Hematopoietic multipotent progenitor cell treated with erythropoietin and hydrocortisone succinate and interleukin-3 and kit ligand, for 15 days (in vitro differentiated cells): ENCODE results near the gene SEPTIN5.

ENCODE experiments used
- DNase-seq: peaks from one replicate; pipeline ENCODE4 v3.0.0-alpha.2; 2015; ENCODE audit warnings: low spot score

The SEPTIN5 gene

DNA sequence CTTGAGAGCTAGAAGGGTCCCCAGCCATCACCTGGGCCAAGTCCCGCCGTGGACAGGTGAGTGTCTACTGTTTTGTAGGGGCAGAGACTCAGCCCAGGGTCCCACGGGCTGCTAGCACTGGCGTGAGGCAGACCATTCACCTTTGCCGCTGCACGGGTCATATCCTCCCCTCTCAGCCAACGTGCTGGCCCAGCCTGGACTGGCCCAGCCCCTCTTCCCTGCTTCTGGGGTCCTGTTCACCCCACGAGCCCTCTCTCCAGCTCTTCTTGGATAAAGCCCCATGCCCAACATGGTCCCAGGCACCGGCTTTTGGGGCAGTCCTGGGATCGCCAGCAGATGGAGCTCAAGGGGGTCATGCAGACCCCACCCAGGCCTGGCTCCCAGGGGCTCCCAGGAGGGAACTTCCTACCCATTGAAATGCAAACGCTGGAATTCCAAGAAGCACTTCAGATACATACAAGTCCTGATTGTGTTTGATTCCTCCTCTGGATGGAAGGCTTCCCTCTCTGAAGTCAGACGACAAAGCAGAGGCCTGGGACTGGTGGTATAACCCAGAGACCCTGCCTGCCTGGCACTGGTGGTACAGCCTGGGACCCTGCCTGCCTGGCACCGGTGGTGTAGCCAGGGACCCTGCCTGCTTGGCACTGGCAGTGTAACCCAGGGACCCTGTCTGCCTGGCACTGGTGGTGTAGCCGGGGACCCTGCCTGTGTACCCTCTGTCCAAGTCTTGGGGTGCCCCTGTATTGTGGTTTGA, 8.9 kb upstream of the SEPTIN5 start:
- no peak for DNase-seq

GRCh38 chr22:19706661-19707151, 7.6 kb upstream of the SEPTIN5 start:
- DNase-seq: no peak

GRCh38 chr22:19707347-19708290, 6.7 kb upstream of the SEPTIN5 start:
- DNase-seq: no peak

DNA sequence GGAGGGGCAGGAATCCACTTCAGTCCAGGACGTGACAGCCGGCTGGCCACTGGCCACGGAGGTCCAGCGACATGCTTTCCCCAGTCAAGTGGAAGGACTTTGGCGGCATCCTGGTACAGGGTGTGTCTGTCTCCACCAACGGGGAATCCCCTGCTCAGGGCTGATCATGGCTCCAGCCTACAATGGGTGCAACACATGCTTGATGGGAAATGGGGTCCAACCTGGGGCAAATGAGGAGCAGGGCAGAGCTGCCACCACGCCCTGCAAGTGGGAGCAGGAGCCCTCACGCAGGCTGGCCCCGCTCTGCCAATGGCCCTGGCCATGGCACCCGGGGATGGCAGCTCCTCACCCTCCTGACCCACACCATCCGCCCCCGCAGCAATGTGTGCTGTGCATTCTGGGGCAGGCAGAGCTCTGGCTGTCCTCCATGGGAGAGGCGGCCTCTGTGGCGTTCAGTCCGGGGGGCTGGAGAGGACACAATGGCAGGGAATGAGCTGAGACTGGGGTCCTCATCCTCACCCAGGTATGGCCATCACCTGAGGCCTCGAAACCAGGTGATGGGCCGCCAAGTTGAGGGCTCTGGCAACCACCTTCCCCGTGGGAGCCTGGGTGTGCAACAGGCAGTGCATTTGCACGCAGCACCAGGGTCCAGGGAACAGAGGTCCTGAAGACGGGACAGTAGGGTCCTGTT, 5.8 kb upstream of the SEPTIN5 start:
- no peak for DNase-seq

DNA sequence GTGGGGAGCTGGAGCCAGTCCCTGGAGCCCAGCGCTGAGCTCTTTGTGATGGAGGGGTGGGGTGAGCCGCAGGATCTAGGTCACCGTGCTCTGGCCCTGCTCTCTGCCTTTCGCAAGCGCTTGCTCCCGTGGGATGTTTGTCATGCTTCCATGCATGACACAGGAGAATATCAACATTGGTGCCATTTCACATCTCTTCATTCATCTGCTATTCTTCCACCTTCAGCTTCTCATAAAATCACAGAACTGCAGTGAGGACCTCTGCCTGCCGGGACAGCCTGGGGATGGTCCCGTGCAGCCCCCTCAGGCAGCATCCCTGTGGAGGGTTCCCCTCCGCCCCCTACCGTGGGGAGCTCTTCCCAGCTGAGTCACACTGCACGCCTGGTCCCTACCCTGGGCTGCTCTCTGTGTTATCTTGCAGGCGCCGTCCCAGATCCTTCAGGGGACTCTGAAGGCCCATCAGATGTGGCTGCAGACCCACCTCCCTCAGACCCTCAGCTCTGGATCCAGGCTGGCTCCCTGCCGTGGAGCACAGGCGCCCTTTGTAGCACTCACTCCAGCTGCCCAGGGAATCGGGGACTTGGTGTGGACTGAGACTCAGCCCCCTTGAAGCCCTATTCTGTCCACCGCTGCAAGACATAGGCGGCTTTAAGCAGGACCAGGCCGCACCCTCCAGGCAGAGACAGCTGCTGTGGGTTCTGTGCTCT, 5.1 kb upstream of the SEPTIN5 start:
- DNase-seq: no peak

DNA sequence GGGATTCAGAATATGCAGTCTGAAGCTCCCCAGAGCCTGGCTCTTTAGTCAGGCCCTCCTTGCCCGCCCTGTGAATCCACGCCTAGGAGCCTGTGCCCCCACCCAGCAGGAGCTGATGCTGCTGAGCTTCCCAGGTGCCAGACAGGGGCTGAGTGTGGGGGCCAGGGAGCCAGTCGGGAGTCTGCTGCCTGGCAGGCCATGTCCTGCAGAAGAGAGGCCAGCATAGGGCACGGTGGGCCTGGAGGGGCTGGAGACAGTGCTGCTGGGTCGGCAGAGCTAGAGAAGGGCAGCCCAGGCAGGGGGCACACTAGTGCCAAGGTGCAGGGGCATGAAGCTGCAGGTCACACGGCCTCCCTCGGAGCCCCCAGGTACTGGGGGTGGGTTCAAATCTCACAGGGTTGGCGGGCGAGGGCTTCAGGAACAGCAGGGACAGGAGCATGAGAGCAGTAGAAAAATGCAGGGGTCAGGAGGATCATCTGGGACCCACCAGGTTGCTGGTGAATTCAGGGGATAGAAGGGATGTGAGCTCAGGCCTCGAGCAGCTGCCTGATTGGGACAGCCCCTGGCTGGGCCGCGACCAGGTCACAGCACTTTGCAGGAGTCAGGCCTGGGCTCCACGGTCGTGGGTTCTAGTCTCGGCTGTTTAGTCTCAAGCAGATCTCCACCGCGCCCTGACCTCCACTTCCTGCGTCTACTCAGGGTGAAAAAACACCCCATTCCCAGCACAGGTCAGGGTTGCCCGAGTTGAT, 4.1 kb upstream of the SEPTIN5 start:
- DNase-seq: no peak

DNA sequence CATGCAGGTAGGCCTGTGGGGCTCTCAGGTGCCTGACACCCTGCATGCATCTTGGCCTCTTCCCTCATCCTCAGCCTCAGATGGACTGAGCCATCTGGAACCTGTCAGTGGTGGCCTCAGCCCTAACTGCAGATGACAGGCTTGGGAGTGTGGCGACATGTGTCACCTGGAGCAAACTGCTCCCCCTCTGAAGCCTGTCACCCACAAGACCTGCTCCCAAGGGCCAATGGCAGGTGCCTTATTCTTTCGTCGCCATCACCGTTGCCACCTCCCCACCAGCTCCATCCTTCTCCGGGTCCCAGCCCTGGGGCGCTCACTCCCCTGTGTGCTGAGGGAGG, 3.6 kb upstream of the SEPTIN5 start:
- no peak for DNase-seq

GRCh38 chr22:19713245-19713644, 1.1 kb upstream of the SEPTIN5 start:
- DNase-seq: no peak

- no peak for DNase-seq
These were observed 522 bp upstream of the SEPTIN5 start for GRCh38 chr22:19713650-19714311.

GRCh38 chr22:19715188-19715930, 1.1 kb downstream of the SEPTIN5 start:
- DNase-seq: no peak

DNA sequence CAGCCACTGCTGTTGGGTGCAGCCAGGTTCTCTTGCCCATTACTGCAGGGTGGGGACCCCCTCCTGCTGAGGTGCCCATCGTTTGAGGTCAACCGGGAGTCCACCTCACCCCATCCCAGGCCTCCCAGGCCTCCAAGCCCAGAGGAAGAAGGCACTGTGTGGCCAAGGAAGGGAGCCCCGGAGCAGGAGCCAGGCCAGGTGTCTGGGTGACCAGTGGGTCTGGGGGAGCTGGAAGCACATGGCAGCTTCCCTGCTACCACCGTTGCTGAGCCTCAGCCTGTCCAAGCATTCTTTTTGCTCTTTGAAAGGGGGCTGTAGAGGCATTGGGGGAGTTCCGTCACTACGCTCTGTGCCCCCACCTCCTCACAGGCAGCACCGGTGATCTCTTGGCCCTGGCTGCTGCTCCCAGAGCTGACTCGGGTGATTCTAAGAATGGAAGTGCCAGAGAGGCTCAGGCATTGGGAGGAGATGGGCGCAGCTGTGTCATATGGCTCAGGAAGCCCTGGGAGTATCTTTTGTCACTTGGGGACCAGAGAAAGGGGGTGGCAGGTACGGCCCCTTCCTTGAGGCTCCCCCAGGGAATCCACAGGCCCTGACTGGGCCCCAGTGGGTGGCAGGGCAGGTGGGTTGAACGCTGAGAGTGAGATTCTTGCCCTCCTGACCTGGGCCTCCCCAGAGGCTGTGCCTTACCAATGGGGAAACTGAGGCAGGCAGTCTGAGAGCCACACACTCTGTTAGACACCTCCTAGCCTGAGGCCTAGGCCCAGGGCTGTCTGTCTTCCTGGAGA, 1.9 kb downstream of the SEPTIN5 start:
- no peak for DNase-seq

GRCh38 chr22:19716829-19717105, 2.5 kb downstream of the SEPTIN5 start:
- DNase-seq: no peak

DNA sequence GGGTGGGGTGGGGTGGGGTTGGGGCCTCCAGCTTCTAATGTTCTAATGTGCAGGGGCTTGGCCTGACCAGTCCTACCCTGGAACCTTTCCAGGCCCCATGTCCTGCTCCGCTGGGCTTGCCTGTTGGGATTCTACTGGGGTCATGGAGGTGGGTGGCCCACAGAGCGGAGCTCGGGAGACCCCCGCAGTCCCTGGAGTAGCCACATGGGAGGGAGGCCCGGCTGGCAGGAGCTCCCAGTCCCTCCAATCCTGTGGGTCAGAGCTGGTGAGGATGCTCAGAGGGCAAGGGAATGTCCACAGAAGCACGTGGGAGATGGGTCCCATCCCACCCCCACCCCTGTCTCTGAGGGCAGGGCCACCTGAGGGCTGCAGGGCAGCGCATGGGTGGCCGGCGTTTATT, 2.9 kb downstream of the SEPTIN5 start:
- DNase-seq: no peak

- DNase-seq: peak; percentile 71
These were observed 3.6 kb downstream of the SEPTIN5 start for GRCh38 chr22:19717691-19718455.

- no peak for DNase-seq
These were observed 4.2 kb downstream of the SEPTIN5 start for GRCh38 chr22:19718456-19719049.

DNA sequence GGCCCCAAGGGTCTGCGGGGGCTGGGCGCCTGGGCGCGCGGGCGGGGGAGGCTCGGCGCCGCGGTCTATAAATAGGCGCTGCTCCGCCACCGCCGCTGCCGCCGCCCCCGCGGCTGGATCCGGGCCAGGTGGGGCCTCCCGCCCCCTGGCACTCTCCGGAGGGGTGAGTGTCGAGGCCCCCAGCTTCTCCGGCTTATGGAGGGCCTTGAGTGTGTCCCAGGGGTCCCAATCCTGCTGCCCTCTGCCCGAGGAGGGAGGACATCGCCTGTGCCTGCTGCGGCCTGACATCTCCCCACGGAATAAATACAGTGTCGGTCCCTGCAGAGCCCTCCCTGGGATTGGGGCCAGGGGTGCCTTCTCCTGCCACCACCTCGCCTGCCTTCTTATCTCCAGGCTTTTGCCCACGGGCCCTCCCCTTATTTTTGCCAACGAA, 4.8 kb downstream of the SEPTIN5 start:
- DNase-seq: no peak

DNA sequence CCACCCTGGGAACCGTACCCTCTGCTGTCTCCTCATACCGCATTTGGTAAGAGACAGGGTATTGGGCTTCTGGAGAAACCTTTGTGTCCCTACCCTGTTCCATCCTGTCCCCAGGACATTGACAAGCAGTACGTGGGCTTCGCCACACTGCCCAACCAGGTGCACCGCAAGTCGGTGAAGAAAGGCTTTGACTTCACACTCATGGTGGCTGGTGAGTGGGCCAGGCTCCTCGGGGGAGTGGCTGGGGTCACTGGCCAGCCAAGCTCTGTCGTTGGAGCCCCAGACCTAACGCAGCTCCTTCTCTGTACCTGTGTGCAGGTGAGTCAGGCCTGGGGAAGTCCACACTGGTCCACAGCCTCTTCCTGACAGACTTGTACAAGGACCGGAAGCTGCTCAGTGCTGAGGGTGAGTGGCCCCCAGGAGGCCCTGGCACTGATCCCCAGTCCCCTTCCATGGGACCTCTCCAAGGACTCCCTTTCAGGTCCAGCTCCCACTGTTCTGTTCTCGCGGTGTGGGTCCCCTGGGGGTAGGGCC, 5.3 kb downstream of the SEPTIN5 start:
- no peak for DNase-seq
